ENCODE data around the gene CNKSR1. TPM values are rescaled to one million over a fixed set of nuclear protein-coding genes. Genes with fewer than 3 reads are reported as not detected.

The CNKSR1 gene
- polyA plus RNA-seq, 6 donors from 2014 or later = 0.44 to 0.57 (median 0.49) TPM; not detected in 3

DNA sequence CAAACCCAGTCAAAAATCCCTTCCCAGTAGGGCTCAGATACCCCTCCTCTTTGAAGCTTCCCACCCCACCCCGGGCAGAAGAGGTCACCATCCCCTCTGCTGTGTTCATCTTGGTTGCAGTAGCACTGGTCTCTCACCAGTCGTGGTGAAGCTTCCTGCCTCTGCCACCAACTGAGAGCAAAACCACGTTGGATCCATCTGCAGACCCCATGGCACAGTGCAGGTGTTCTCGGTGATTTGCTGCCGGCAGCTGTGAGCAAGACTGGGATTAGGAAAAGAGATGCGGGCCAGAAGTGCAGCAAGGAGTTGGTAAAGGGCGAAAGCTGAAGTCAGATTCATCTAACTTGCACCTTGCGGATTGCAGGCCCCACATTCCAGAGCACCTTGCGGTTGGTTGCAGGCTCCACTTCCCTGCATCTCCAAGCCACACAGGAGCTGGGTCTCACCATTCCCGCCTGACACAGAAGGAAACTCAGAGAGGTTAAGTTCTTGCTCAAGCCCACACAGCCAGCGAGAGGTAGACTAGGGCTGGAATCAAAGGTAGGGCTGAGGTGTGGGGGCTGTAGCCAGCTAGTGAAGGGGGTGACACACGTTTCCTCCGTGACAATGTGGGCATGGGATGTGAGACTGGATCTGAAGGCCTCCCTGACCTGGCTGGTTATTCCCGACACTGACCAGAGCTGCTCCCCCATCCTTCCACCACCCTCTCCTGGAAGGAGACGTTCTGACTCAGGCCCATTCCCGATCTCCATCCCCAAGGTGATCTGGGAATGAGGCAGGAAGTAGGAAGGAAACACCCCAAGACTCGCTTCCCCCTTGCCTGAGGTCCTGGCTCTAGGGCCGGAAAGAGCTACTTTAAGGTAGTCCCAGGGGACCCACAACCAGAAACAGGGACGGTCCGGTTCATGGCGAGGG lies 21.7 kb upstream of the CNKSR1 start:
- Mint-ChIP-seq H3K4me3 (no peak overlapping the region), H3K4me1 (peaks cover 0 to 6% (median 4%) of the 10 kb centered on the region in 3 donors), H3K27me3 (peaks cover 26 to 66% (median 41%) of the 10 kb centered on the region in 3 donors), H3K36me3 (no peaks in the 10 kb centered on the region), H3K27ac (no peak overlapping the region), H3K9me3 (no peaks in the 10 kb centered on the region)
- ATAC-seq (ENCODE audit: low read depth in 2 of 2) (no peak), DNase-seq (no peak)

DNA sequence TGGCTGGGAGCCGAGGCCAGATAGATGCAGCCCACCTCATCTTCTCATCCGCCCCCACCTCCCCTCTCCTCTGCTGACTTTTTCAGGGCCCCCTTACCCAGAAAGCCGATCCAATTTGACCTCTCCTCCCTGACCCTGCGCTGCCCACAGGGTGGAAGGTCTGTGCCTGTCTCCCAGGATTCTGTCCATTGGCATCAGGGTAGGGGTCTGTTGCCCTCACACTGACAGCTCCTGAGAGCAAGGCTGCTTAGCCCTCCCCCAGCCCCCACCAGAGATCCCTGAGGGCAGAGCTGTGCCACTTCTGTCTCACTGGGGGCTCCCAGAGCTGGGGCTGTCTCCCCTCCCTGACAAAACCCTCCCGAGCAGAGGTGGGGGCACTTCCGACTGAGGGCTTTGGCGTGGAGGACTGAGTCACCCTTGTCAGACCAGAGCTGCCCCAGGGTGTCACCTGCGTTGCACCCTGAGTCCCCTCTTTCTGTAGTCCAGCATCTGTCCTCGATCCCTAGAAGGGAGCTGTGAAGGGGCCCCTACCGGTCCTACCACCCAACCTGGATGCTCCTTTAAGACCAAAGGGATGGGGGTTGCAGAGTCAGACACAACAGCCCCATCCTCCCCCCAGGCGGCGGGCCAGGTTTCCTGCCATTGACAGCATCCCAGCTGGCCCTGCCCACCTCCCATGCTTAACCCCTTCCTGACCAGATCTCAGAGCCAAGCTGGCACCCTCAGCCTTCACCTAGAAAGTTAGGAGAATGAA lies 20.8 kb upstream of the CNKSR1 start:
- Mint-ChIP-seq H3K4me1 (peaks cover 2 to 6% (median 4%) of the 10 kb centered on the region in 3 donors), H3K27me3 (peaks cover 26 to 74% (median 47%) of the 10 kb centered on the region in 3 donors), H3K9me3 (no peaks in the 10 kb centered on the region), H3K36me3 (no peaks in the 10 kb centered on the region), H3K4me3 (no peak overlapping the region), H3K27ac (no peak overlapping the region)
- ATAC-seq (ENCODE audit: low read depth in 2 of 2) = no peak
- DNase-seq = no peak

DNA sequence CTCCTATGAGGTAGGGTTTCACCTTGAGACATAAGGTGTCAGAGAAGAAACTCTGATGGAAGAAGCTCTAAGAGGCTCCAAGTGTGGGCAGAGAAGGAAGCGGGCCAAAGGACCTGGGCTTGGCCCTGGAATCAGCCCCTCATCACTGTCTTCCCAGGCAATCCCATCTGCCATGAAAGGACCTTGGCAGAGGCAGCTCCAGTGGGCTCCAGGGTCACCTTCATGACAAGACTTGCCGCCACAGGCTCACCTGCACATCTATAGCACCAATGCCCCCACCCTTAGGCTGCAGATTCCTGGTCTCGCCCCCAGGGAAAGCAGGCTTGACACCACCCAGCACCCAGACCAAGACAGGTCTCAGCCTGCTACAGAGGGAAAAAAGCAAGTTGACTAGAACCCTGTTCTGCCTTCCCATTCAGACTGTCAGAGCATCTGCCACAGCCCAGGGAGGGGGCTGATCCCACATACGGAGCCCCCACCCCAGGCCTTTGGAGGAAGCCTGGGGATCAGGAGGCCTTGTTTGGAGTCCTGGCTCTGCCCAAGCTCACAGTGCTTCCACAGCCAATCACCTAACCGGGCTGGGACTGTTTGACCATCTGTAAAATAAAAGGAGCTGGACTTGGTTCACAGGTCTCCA lies 18.9 kb upstream of the CNKSR1 start:
- ATAC-seq (ENCODE audit: low read depth in 2 of 2) (no peak), DNase-seq (no peak)
- Mint-ChIP-seq H3K4me1 (peaks cover 6 to 11% (median 9%) of the 10 kb centered on the region in 3 donors), H3K36me3 (no peaks in the 10 kb centered on the region), H3K9me3 (no peaks in the 10 kb centered on the region), H3K27me3 (peaks cover 32 to 85% (median 55%) of the 10 kb centered on the region in 3 donors), H3K27ac (no peak overlapping the region), H3K4me3 (no peak overlapping the region)

DNA sequence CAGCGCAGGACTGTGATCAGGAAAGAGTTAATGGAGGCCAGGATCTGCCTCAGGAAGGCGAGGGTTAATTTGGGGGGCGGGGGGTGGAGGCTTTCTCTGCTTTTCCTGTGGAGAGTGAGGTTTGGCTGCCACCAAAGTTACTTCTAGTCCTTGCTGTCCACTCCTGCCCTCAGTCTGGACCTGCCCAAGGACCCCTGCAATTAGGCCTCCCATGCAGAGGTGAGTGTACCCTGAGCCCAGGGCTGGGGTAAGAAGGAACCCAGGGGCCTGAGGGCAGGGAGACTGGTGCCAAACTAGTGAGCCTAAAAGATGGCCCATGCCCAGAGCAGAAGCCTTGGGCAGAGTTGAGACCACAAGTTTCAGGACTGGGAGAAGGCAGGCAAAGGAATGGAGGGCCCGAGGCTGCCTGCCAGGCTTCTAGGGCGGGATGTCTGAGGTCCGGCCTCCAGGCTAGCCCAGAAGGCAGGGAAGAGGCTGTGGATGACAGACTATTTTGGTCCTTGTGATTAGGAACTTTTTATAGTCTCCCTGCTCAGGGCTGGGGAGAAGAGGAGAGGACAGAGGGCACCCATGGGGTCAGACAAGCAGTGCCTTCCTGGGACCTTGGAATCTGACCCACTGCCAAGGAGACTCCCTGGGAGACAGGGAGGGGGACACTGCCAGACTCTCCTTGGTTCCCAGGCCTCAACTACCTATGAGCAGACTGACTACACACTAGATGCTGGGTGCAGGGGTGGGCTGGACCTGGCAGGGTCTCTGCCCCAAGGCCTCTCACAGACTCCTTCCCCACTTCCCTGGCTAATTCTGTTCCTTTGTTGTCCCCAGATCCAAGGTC lies 18.2 kb upstream of the CNKSR1 start, which contains the start of gene FAM110D:
TSS of gene FAM110D (plus strand) at position 172 of the 835 bp plus-strand sequence. CDS start 2,213 bp downstream, outside the sequence.
- ATAC-seq (ENCODE audit: low read depth in 2 of 2) = no peak
- Mint-ChIP-seq H3K4me3 (peak within 1 kb of the TSS in 1 of 8 donors; percentile 21), H3K27ac (no peak within 1 kb of the TSS), H3K27me3 (peaks cover 31 to 84% (median 55%) of the 10 kb centered on the region in 3 donors), H3K9me3 (no peaks in the 10 kb centered on the region), H3K4me1 (peaks cover 9 to 16% (median 11%) of the 10 kb centered on the region in 3 donors), H3K36me3 (no peaks in the 10 kb centered on the region)
- DNase-seq = no peak

DNA sequence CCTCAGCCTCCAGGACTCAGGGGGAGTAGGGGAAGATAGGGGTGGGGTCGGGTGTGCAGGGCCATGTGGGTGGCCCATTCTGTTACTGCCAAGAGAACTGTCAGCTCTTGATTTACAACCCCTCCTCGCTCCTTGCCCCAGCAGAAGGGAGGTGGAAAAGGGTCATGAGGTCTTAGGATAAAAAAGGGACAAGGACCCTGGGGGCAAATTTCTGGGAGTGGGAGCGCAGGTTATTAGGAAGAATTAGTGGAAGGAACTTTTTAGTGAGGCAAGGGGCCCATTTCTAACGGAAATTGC lies 17.6 kb upstream of the CNKSR1 start:
- Mint-ChIP-seq H3K4me3 (no peak overlapping the region), H3K4me1 (peaks cover 12 to 16% (median 14%) of the 10 kb centered on the region in 3 donors), H3K36me3 (no peaks in the 10 kb centered on the region), H3K9me3 (no peaks in the 10 kb centered on the region), H3K27me3 (peaks cover 26 to 83% (median 52%) of the 10 kb centered on the region in 3 donors), H3K27ac (no peak overlapping the region)
- DNase-seq (no peak), ATAC-seq (ENCODE audit: low read depth in 2 of 2) (no peak)

DNA sequence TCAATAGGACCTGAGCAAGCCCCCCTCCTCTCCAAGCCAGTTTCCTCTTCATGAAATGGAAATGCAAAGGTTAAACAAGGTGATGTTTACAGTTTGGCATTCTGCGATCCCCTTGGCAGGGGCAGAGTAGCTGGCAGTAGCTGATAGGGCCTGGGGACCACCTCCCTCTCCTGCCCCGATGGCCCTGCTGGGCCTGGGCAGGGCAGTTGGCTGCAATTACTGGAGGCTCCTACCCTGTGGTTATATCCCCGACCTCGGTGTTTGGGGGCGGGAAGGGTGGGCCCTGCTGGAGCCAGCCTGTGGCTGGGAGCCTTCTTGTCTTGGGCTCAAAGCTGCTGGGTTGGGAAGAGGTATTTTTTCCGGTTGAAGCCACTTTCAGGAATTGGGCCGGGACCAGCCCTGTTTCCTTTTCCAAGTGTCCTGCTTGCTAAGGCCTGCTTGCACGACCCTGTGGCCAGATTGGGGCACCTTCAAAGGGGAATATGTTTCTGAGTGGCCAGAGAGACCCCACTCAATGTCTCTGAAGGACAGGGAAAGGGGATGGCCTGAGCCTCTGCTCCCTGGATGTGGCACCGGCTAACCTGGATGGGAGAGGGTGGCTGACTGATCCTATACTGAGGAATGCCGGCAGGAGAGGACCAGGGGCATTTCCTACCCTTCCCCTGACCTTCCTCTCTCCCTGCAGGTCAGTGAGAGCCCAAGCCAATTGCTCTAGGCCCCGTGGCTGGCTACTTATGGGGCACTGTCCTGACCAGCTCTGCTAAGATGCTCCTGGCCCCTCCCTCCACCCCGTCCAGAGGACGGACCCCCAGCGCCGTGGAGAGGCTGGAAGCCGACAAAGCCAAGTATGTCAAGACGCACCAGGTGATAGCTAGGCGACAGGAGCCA lies 16.5 kb upstream of the CNKSR1 start:
- DNase-seq (no peak), ATAC-seq (ENCODE audit: low read depth in 2 of 2) (no peak)
- peak overlapping the region in 5 of 8 donors; percentile 42 to 63 (median 61) for H3K4me3 Mint-ChIP-seq
- H3K36me3 Mint-ChIP-seq = no peaks in the 10 kb centered on the region
- H3K27me3 Mint-ChIP-seq = peaks cover 18 to 79% (median 41%) of the 10 kb centered on the region in 3 donors
- no peak overlapping the region for H3K27ac Mint-ChIP-seq
- H3K4me1 Mint-ChIP-seq = peaks cover 10 to 19% (median 11%) of the 10 kb centered on the region in 3 donors
- H3K9me3 Mint-ChIP-seq = no peaks in the 10 kb centered on the region

DNA sequence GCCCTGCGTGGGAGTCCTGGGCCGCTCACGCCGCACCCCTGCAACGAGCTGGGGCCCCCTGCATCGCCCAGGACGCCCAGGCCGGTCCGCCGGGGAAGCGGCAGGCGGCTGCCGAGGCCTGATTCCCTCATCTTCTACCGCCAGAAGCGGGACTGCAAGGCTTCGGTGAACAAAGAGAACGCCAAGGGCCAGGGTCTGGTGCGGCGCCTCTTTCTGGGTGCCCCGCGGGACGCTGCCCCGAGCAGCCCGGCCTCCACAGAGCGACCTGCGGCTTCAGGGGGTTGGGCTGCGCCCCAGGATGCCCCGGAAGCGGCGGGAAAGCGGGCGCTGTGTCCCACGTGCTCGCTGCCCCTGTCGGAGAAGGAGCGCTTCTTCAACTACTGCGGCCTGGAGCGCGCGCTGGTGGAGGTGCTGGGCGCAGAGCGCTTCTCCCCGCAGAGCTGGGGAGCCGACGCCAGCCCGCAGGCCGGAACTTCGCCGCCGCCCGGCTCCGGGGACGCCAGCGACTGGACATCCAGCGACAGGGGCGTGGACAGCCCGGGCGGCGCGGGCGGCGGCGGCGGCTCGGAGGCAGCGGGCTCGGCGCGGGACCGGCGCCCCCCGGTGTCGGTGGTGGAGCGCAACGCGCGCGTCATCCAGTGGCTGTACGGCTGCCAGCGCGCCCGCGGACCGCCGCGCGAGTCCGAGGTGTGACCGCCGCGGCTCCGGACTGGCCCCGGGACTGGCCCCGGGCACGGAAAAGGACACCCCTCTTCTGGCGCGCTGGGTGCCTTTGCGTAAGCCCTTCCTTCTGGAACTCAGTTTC lies 15.7 kb upstream of the CNKSR1 start:
- DNase-seq (peak; percentile 38), ATAC-seq (ENCODE audit: low read depth in 2 of 2) (peak; percentile 56 to 63)
- peak overlapping the region in 6 of 8 donors; percentile 56 to 83 (median 71) for H3K4me3 Mint-ChIP-seq
- H3K4me1 Mint-ChIP-seq = peaks cover 10 to 19% (median 11%) of the 10 kb centered on the region in 3 donors
- no peaks in the 10 kb centered on the region for H3K9me3 Mint-ChIP-seq
- H3K27me3 Mint-ChIP-seq = peaks cover 18 to 74% (median 36%) of the 10 kb centered on the region in 3 donors
- no peak overlapping the region for H3K27ac Mint-ChIP-seq
- H3K36me3 Mint-ChIP-seq = no peaks in the 10 kb centered on the region

DNA sequence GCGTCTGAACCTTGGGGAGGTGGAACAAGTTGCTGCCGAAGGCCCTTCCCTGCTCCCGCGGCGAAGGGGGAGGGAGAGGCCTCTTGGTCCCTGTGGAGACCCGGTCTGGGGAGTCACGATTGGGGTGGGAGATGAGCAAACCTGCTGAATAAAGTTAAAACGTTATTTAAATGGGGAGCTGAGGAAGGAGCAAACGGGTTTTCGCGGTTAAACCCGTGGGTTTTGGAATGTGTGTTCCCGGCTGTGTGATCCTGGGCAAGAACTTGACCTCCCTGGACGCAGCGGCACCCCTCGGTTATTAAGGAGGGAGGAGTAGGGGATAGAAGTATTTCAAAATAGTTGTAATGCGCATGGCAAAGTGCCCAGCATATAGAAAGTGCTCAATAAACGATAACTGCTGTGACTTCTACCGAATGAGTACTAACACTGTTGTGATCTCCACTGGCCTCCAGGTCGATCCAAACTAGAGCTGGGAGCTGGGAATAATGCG lies 15.0 kb upstream of the CNKSR1 start:
- Mint-ChIP-seq H3K4me1 (peaks cover 10 to 19% (median 11%) of the 10 kb centered on the region in 3 donors), H3K27ac (no peak overlapping the region), H3K9me3 (no peaks in the 10 kb centered on the region), H3K36me3 (no peaks in the 10 kb centered on the region), H3K27me3 (peaks cover 18 to 70% (median 36%) of the 10 kb centered on the region in 3 donors), H3K4me3 (peak overlapping the region; percentile 33 to 83 (median 71))
- ATAC-seq (ENCODE audit: low read depth in 2 of 2) (no peak), DNase-seq (no peak)

DNA sequence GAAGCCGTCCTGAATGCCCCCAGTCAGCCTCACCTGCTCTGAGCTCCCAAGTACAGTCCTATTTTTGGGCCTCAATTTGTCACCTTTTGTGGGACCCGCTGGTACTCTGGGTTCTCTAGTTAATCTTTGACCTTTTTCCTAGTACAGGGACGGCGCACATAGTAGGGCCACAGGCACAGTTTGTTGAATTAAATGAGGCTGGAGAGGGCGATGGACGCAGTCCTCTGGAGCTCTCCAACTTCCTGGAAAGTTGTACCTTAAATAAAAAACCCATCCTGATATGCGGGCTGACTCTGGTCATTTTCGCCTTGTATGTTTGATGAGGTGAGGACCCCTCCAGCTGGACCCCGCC lies 13.6 kb upstream of the CNKSR1 start:
- no peaks in the 10 kb centered on the region for H3K9me3 Mint-ChIP-seq

DNA sequence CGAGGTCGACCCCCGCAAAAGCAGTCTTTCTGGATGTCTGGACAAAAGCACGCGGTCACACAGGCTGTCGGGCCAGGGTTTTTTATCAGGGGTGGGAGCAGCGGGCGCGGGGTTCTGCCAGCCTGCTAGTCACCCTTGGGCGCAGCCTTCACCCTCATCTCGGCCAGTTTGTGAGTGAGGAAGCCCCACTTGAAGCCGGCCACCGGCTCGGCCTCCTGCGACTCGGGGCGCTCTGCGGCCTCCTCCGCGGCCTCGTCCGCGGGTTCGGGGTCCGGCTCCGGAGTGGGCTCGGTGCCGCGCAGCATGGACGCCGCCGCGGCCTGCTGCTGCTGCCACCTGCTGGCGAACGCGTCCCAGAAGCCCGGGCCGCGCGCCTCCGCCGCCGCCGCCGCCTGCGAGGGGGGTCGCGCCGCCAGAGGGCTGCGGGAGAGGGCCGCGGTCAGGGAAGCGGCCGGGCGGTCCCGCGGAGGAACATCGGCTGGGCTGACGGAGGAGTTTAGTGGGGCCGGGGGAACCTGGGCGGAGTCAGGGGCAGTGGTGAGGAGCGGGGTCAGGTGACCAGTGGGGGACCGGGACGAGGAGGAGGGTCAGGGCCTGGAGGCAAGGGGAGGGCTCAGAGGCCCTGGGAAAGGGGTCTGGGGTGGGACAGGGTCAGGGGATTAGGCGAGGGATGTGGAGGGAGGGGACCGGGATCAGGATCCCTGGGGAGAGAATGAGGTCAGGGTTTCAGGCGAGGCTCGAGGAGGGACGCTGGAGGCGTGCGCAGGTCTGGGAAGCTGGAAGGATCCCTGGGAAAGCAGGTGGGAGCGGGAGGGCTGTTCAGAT lies 13.0 kb upstream of the CNKSR1 start:
- Mint-ChIP-seq H3K27me3 (peaks cover 10 to 50% (median 23%) of the 10 kb centered on the region in 3 donors), H3K27ac (peak overlapping the region in 3 of 6 donors; percentile 16 to 59 (median 24)), H3K4me3 (peak overlapping the region; percentile 27 to 87 (median 66)), H3K4me1 (peaks cover 11 to 19% (median 14%) of the 10 kb centered on the region in 3 donors), H3K36me3 (no peaks in the 10 kb centered on the region), H3K9me3 (no peaks in the 10 kb centered on the region)
- ATAC-seq (ENCODE audit: low read depth in 2 of 2) (peak; percentile 72 to 79), DNase-seq (peak; percentile 58)

More for the DNA sequence above, 13.6 kb upstream of the CNKSR1 start:
- no peak for DNase-seq
- Mint-ChIP-seq H3K27ac (peak overlapping the region in 2 of 6 donors; percentile 57 to 59), H3K36me3 (no peaks in the 10 kb centered on the region), H3K4me3 (peak overlapping the region in 6 of 8 donors; percentile 36 to 76 (median 43)), H3K4me1 (peaks cover 10 to 19% (median 11%) of the 10 kb centered on the region in 3 donors), H3K27me3 (peaks cover 10 to 56% (median 25%) of the 10 kb centered on the region in 3 donors)
- ATAC-seq (ENCODE audit: low read depth in 2 of 2) = no peak

All from naive B cell (primary cell).